GM21825 (cell line): ENCODE results near the gene CXCL3.

Source experiments
- ATAC-seq: cut with Tn5 transposase; IDR thresholded peaks from one replicate; pipeline ENCODE4 v1.9.1; 2021; ENCODE audit warnings: mild to moderate bottlenecking, moderate library complexity; ENCODE audit not compliant: unreplicated experiment

CXCL3 gene

DNA sequence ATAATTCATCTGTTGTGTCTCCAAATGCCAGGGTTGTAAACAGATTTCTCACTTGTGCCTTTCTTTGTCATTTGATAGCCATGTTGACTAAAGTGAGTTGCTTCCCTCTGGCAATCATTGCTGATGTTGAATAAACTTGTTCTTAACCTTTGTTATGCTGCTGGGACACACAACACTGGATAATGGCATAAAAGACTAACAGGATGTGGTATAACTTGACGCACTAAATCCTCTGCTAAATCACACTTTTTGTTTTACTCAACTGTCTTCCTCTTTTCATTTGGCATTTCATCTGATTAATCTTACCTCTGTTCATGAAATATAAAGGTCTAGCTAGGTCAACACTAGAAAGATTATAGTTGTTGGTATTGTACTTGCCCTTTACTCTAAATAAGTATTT lies 22.4 kb downstream of the CXCL3 start:
- ATAC-seq = no peak

DNA sequence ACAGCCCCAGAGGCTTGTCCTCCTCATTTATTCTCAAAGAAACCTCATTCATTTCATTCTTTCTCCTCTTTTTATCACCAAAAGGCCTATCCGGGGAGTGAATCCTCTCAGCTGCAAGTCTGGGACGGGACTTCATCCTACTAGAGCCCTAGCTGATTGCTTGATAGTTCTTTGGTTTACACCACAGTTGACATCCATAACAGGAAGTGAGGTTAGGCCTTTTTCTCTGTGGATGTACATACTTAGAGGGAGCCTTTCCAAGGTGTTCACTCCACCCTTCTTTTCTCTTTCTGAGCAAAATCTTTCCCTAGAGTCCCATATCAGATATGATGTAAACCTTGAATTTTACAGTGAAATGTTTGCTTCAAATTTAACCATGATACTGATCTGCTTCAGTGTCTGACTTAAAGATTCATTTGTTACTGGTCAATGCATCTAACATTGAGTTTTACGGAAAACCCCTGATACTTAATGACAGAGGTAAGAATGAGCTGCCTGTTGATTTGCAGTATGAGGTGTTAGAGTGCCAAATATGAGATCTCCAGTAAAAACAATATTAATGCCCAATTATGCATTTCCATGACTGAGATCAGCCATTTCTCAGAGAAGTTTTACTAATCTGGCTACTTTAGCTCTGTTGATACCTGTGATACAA lies 23.2 kb downstream of the CXCL3 start:
- no peak for ATAC-seq

DNA sequence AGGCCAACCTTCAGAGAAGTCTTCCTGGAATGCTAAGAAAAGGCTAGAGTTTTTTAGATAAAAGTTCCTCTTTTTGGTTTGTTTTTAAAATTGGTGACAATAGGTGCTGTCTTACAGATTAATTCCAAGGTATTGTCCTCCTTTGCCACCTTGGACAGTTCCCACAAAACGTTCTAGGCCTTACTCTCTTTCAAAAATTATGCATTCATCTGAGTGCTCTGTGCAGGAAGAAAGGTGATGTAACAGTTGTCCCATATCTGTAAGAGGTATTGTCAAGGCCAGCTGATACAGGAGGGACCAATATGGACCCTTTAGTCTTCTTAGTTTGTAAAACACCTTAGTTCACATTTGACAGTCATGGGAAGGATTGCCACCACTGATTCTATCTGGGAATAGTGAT lies 24.2 kb downstream of the CXCL3 start:
- ATAC-seq = no peak

DNA sequence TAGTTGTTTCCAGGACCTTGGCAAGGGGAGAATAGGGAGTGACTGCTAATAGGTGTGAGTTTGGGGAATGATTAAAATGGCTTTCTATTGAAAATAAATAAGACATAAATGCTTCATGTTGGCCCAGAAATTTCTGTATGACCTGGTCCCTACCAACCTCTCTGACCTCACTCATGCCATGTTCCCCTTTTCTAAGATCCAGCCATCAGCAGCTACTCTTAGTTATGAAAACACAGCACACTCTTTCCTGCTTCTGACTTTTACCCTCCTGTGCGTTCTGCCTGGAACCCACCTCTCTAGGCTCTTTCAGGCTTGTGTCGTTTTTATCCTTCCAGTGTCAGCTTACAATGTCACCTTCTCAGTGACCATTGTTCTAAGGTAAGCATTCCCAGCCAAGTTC lies 25.2 kb downstream of the CXCL3 start:
- no peak for ATAC-seq

DNA sequence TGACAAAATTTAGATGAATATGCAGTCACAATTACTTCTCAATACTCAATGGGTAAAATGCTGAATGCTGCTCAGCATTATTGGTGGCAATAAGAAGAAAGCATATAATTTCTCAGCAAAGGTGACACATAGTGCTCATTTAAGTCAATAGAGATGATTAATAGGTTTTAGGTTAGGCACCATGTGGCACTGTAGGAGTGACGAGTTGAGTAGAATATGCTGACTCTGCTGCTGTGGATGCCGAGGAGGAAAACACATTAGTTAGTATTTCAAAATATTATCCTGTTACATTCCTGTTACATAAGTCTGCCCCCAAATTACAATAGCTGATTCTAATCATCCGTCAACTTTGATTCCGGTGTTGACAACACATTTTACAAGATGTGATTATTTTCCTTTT lies 26.4 kb downstream of the CXCL3 start:
- ATAC-seq = no peak

DNA sequence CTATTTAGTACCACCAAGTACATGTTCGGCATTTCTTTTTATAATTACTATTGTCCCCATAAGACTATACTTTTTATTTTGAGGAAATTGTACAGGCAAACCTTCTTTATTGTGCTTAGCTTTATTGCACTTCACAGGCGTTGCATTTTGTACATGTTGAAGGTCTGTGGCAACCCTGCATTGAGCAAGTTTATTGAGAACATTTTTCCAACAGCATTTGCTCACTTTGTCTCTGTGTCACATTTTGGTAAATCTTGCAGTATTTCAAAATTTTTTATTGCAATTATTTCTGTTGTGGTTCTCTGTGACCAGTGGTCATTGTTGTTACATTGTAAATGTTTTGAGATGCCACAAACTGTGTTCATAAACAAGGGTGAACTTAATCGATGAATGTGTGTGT lies 29.2 kb downstream of the CXCL3 start:
- ATAC-seq = no peak

DNA sequence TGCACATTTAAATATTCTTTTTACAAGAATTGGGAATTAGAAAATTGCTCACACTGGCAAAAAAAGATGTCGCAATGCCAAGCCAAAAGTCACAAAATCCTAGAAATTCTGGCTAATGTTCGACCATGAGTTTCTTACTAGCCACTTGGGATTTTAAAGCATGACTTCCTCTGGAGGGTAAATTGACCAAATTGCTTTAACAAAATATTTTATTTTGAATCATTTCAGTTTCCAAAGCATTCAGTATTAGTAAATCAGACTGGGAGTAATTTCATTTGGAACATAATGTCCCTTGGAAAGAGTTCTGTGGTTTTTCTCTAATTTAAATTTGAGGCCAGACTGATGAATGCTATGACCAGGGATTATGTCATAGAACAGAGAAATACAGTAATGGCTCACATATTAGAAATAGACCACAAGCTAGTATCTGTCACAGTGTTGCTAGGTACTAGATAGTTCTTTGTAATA lies 32.4 kb downstream of the CXCL3 start:
- no peak for ATAC-seq

DNA sequence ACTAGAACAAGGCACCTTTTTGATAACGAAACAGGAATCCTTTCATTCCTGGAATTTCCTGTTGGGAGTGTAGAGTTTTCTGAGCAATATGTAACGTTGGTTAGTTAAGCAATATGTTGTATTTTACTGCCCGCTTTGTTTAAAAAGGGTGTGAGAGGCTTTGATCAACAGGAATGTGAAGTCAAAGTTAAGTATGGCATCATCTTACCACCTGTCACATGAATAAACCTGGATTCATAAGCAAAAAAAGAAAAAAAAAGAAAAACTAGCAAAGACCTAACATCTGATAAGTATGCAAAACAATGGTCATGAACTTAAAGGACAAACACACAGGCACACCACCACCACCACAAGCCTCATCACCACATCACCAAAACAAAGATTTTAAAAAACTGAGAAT lies 33.0 kb downstream of the CXCL3 start:
- ATAC-seq = no peak

DNA sequence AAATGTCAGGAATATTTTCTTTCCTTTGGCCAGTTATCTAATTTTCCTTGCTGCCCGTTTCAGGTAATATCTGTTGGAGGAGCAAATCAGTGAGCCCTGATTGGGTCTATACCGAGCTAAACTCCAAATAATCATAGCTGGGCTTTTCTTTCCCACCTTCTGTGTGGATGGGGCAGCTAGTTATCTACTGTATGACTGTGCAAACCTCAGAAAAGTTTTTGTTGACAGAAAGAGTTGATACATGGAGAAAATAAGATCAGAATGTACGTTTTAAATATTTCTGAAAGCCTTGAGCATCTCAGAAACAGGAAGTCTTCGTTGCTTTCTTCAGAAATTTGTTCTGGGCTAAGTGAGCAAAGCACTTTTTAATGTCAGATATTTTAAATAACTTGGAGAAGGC lies 33.8 kb downstream of the CXCL3 start:
- no peak for ATAC-seq

DNA sequence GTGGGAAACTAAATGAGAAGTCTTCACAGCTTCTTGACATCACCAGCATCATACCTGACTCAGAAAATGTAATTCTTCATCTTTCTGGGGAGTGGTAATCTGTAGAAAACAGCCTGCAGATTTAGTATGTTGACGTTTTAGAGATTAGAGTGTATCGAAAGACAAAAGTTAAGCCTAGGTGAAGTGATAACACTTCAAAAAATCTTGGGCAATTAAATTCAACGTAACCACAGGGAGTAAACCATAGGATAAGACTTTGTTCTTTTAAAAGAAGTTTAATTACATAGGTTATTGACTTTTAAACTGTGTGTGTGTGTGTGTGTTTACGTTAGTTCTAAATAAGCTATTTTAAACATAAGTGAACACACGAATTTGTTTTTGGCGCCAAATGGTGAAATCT lies 38.2 kb downstream of the CXCL3 start:
- ATAC-seq = no peak

DNA sequence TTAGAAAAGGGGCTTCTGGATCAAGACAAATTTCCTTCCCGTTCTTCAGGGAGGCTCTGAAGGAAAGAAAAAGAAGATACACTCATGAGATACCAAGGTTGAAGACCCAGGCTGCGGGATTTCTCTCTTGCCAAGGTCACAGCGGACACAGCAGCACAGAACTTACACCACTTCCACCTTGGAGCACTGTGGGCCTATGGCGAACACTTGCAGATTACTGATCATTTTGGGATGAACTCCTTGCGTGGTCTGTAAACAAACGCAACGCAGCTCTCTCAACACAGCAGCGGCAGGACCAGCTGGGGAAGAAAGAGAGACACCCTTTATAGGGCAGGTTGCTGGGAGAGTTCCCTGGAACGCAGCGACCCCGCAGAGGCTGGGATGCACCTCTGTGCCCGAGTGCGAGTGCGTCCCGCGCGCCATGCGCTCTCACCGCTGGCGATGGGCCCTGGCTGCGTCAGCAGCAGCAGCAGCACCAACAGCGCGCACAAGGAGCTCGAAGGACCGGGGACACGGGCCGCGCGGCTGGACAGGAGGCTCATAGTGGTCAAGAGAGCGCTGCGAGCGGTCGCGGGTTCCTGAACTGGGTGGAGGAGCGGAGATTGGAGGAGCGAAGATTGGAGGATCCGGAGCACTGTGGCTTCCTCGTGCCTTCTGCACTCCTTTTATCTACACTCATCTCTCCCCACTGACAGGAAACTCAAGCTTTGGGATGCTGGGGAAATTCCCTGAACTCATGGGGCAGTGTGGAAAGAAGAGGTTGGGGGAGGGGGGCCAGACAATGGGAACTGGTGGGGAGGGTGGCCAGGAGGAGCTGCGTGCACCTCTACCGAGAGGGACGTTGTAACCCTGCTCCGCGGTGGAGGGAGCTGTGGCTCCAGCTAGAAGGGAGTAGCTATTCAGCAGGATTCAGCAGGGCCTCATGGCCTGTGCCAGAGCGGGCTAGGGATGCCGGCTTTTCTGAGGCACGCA lies 40.2 kb downstream of the CXCL3 start, which contains the start of gene CXCL5:
Gene CXCL5, minus strand, starts transcription at position 638 of the 972 bp plus-strand sequence. Its CDS starts 96 bp downstream, at position 542.
- no peak for ATAC-seq

DNA sequence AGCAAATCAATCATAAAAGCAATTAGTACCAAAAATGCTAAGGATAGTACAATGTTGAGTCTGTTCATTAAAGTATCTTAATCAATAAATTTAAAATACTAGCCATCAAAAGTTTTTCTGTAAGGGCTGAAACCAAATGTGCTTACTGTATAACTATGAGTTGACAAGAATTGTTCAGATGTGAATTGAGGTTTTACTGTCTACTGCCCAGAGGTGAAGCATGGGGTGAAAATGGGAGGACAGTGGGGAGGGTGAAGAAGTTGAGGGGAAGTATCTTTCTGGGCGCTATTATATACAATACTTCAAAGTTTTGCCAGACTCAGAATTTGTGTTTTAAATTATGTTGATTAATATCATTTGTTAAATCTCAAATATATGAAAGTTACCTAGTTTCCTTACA lies 46.4 kb downstream of the CXCL3 start:
- no peak for ATAC-seq

DNA sequence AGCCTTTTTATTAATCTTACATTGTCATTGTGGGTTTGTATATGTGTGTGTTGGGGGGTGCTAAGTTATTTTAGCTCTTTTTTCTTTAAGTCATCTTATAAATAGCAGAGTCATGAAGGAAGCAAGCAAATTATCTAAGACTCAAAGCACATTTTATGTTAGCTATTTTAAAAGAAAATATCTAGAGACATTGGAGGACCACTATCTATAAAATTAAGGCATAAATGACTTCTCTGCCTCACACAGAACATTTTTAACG lies 46.8 kb downstream of the CXCL3 start:
- no peak for ATAC-seq

DNA sequence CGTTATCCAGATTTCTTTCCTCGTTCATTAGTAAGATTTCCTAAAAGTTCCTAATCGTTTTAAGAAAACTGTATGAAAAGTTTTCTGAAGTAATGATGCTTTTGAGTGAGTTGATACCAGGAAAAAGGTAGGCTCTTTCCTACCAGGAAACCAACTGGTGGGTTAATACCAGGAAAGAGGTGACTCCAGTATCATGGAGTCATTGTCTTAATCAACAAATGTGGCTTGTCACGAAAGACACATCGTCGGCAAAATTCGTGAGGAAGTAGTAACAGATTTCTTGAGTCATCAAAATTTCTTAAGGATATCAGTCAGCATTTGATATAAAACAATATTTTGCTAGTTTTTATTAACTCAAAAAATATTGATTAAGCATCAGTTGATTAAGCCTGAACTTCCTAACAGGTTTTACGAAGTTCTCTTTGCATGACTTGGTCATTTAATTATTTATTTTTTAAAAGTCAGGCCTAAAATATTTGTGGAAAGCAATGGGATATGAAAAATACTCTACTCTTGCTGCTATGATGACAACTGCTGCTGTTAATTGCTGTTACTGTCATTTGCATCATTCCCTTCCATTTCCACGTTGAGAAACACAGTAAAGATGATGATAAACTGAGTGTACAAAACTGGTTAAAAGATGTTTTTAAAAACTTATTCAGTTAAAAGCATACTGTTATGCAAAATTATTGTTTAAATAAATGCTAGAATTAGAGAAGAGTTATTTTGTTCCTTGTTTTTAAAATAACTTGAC lies 47.3 kb downstream of the CXCL3 start:
- ATAC-seq = no peak

DNA sequence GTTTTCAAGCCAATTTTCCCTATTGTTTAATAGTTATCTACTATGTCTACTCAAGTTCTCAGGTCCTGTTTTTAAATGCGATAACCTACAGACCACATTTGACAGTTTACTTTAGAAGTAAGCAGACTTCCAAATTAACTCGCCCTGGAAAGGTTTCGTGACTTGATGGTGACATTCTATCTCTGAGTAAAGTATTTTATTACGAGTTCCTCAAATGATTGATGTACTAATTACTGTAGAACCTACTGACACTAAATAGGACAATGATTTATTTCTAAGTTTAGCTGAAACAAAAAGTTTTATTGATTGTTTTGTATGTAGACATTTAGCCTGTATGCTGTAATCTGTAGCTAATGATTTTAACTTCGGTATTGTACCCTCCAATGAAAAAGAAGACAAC lies 48.6 kb downstream of the CXCL3 start:
- no peak for ATAC-seq

DNA sequence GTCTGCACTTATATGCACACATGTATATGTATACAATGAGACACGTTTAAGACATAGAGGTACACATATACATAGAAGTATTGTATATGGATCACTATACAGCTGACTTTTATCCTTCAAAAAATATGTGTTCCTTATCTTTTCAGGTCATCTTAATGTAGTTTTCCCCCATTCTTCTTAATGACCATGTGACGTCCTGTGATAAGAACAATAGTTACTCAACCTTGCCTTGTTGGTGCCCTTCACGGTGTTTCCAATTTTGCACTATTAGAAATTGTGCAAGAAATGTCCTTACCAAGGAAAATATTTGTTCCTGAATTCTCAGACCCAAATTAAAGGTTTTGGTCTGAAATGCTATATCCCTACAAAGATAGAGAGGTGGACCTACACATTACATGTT lies 49.5 kb downstream of the CXCL3 start:
- no peak for ATAC-seq

DNA sequence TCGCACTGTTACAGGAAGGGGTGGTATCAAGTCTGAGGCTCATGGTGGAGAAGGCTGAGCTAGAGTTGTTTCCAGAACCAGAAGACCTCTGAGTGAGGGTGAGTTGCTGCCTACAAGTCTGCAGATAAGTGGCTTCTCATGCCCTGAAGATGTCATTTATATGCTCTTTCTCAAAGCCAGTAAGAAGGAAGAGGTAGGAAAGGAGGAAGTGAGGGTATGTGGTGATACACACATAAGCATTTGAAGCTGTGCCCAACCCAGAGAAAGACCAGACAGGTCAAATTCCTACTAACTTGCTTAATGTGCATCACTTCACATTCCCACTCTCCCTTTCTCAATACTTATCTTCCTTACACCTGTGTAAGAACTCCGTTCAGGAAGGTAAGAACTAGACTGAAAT lies 50.4 kb downstream of the CXCL3 start, which contains the start of gene PPBP:
Gene PPBP, minus strand, starts transcription at position 130 of the 400 bp plus-strand sequence. Its CDS starts 87 bp downstream, at position 43.
- no peak for ATAC-seq
